PFSK-1 (cell line): Measurements from ENCODE around the gene C1orf226.

Experiments
- FOXP2 ChIP-seq: optimal IDR thresholded peaks from 2 replicates; pipeline ENCODE3; 2011; ENCODE audit warnings: borderline replicate concordance, control low read depth, inconsistent platforms; ENCODE audit not compliant: insufficient read depth; ENCODE audit errors: extremely low read length, extremely low read depth
- POLR2AphosphoS5 ChIP-seq: IDR thresholded peaks from 2 replicates; pipeline ENCODE4 v1.6.1; 2012; ENCODE audit warnings: low read depth, mild to moderate bottlenecking, control low read depth, low read length, moderate library complexity
- REST ChIP-seq, 2 experiments: IDR thresholded peaks; 2 replicates each; pipeline versions ENCODE4 v1.6.1 to v1.8.0; 2011 to 2012; ENCODE audit warnings: low read depth in 2 of 2, low read length in 2 of 2, control low read depth in 1 of 2, inconsistent platforms in 1 of 2, mild to moderate bottlenecking in 1 of 2, moderate library complexity in 1 of 2; ENCODE audit not compliant: insufficient read depth in 1 of 2
- SIN3A ChIP-seq: IDR thresholded peaks from 2 replicates; pipeline ENCODE4 v1.6.1; 2012; ENCODE audit warnings: mild to moderate bottlenecking, low read length, moderate library complexity, borderline replicate concordance; ENCODE audit not compliant: insufficient read depth
- TAF1 ChIP-seq: IDR thresholded peaks from 2 replicates; pipeline ENCODE4 v1.6.1; 2012; ENCODE audit warnings: low read length, control low read depth, borderline replicate concordance; ENCODE audit not compliant: insufficient read depth

The C1orf226 gene

DNA sequence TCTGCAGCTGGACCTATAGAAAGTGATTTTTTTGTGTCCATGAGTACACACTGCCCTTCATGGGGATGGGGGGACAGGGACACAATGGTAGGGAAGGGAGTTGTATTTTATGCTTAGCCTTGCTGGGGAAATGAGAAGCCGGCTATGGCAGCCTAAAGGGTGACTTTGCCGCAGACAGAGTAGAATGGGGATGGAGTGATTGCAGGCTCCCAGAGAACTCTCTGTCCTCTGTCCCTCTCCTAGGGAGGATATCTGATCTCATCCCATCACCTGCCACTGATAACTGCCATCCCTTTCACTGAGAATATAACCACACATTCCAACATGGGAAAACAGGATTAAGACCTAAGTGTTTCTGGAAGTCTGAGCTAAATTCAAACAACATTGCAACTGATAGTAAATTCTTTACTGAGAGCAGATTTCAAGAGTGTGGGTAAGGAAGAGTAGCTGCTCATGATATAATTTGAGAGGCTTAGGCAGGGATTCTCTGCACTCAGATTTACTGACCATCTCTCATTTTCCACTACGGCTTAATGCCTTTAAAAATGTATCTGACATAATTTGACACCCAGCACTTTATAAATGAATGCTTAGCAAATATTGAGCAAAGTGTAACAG lies 16.5 kb downstream of the C1orf226 start:
- TF ChIP-seq REST (IDR thresholded peaks at IDR 0.05; ENCODE audit: insufficient read depth in 1 of 2, low read depth in 2 of 2, low read length in 2 of 2) (no peak), TAF1 (no peak), SIN3A (no peak), POLR2AphosphoS5 (no peak), FOXP2 (no peak)

DNA sequence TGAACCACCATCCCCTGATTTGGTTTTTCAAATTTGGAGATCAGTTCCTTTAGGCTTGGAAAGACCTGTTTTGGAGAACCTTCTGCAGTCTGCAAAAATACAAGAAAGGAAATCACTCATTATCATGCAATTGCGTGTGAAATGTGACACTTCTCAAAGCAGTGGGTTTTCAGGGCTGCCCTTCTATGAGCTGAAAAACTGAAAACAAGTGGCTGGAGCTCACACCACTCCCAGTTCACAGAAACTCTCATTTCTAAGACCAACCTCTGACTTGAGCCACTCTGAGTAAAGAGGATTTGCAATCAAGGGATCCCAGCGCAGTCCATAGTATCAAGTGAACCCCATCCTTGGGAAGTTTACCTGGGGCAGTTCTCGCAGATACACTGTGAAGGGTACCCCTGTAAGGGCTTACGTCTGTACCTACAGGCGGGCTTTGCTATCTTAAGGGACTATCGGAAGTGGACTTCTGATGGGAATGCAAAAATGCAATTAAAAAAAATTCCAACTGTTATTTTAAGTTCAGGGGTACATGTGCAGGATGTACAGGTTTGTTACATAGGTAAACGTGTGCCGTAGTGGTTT lies 17.6 kb downstream of the C1orf226 start:
- TF ChIP-seq FOXP2 (no peak), TAF1 (no peak), REST (IDR thresholded peaks at IDR 0.05; ENCODE audit: insufficient read depth in 1 of 2, low read depth in 2 of 2, low read length in 2 of 2) (no peak), POLR2AphosphoS5 (no peak)

DNA sequence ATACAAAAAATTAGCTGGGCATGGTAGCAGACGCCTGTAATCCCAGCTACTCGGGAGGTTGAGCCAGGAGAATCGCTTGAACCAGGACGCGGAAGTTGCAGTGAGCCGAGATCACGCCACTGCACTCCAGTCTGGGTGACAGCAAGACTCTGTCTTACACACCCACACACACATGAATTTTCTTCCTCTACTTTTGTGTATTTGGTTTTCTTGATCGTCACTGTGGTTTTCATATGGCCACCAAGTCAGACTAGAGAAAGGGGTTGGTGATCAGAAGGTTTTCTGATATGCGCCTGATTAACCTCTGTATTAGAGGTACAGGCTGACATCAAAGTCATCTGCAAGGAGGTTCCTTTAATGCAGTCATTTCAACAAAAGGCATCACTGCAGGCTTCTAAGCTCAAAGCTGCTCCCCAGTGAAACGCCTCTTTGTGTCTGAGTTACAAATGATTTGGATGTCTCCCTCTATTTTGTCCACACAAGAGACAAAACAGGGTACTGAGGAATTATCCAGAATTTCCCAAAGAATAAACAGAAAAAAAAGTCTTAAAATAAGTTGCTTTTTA lies 19.3 kb downstream of the C1orf226 start:
- TF ChIP-seq REST (IDR thresholded peaks at IDR 0.05; ENCODE audit: insufficient read depth in 1 of 2, low read depth in 2 of 2, low read length in 2 of 2) (no peak), TAF1 (no peak), SIN3A (no peak), FOXP2 (no peak), POLR2AphosphoS5 (no peak)

- TF ChIP-seq SIN3A (no peak), POLR2AphosphoS5 (no peak), REST (IDR thresholded peaks at IDR 0.05; ENCODE audit: insufficient read depth in 1 of 2, low read depth in 2 of 2, low read length in 2 of 2) (no peak), FOXP2 (no peak), TAF1 (no peak)
Measured at GRCh38 chr1:162404550-162405160, 23.1 kb downstream of the C1orf226 start.
